OCI-LY7 (cell line): ENCODE results near the gene AGFG1. TPM values are rescaled to one million over a fixed set of nuclear protein-coding genes. Genes with fewer than 3 reads are reported as not detected.

Source experiments
- BruUV-seq: library from RNA; stranded (reverse); fragments of 400-500 nt; replicated peaks from 2 replicates; lab custom pipeline; 2021; lab: Mats Ljungman, UMichigan
- CTCF ChIA-PET: fragments of 300-600 bp; sonication (Branson Sonifier 250); formaldehyde crosslinking; loops from one replicate; lab custom pipeline; 2022; ENCODE audit warnings: antibody characterized with exemption; ENCODE audit not compliant: unreplicated experiment; lab: Charles Lee
- POLR2A ChIA-PET: fragments of 300-600 bp; sonication (Branson Sonifier 250); formaldehyde crosslinking; loops from one replicate; lab custom pipeline; 2022; ENCODE audit warnings: antibody characterized with exemption; lab: Charles Lee
- DNase-seq: peaks from one replicate; pipeline ENCODE4 v3.0.0-alpha.2; 2015; ENCODE audit warnings: low spot score
- H2AFZ ChIP-seq: fragments of 200-600 bp; sonication (generic), shearing (Covaris generic); 2 replicates; pipeline ENCODE4 v1.6.1; 2014; ENCODE audit warnings: mild to moderate bottlenecking, antibody characterized with exemption, low read length, moderate library complexity
- H3K27ac ChIP-seq: fragments of 200-600 bp; sonication (generic); 2 replicates; pipeline ENCODE4 v1.5.1; 2014; ENCODE audit warnings: mixed run types, low read depth, mild to moderate bottlenecking, moderate library complexity, low read length, inconsistent platforms; ENCODE audit not compliant: poor library complexity, severe bottlenecking
- H3K36me3 ChIP-seq: fragments of 200-600 bp; sonication (generic); 2 replicates; pipeline ENCODE4 v1.6.1; 2014; ENCODE audit warnings: mild to moderate bottlenecking, antibody characterized with exemption, low read length, moderate library complexity, mixed read lengths; ENCODE audit not compliant: insufficient read depth
- H3K4me1 ChIP-seq: fragments of 200-600 bp; sonication (generic); 2 replicates; pipeline ENCODE4 v1.5.1; 2014; ENCODE audit warnings: mild to moderate bottlenecking, low read length; ENCODE audit not compliant: insufficient read depth, poor library complexity, severe bottlenecking
- H3K4me2 ChIP-seq: fragments of 200-600 bp; sonication (generic); 2 replicates; pipeline ENCODE4 v1.6.1; 2014; ENCODE audit warnings: mild to moderate bottlenecking, low read length
- H3K4me3 ChIP-seq: fragments of 200-600 bp; sonication (generic); 2 replicates; pipeline ENCODE4 v1.5.1; 2014; ENCODE audit warnings: mild to moderate bottlenecking, low read depth, low read length; ENCODE audit not compliant: poor library complexity, severe bottlenecking
- H3K79me2 ChIP-seq: fragments of 200-600 bp; sonication (generic); 2 replicates; pipeline ENCODE4 v1.6.1; 2016; ENCODE audit warnings: low read depth, mild to moderate bottlenecking, low read length, moderate library complexity, mixed read lengths; ENCODE audit not compliant: insufficient read depth
- H3K9me2 ChIP-seq: fragments of 200-600 bp; sonication (generic); 2 replicates; pipeline ENCODE4 v1.6.1; 2016; ENCODE audit warnings: mild to moderate bottlenecking, low read length, mixed read lengths; ENCODE audit not compliant: insufficient read depth
- H3K9me3 ChIP-seq: fragments of 200-600 bp; sonication (generic); 2 replicates; pipeline ENCODE4 v1.6.1; 2014; ENCODE audit warnings: mild to moderate bottlenecking, mixed run types, low read length, mixed read lengths
- H4K20me1 ChIP-seq: fragments of 200-600 bp; sonication (generic); 2 replicates; pipeline ENCODE4 v1.6.1; 2014; ENCODE audit warnings: mild to moderate bottlenecking, antibody characterized with exemption, low read length, moderate library complexity, mixed read lengths; ENCODE audit not compliant: insufficient read depth
- CTCF ChIP-seq: fragments of 200-600 bp; sonication (generic); conservative IDR thresholded peaks from 2 replicates; pipeline ENCODE4 v1.5.1; 2014; ENCODE audit warnings: mild to moderate bottlenecking, antibody characterized with exemption, low read length, moderate library complexity, mixed read lengths
- EZH2phosphoT487 ChIP-seq: fragments of 200-600 bp; sonication (generic); IDR thresholded peaks from 2 replicates; pipeline ENCODE4 v1.6.1; 2018; ENCODE audit warnings: low read depth, borderline replicate concordance, mild to moderate bottlenecking, mixed run types, antibody characterized with exemption, low read length, moderate library complexity, mixed read lengths
- intact Hi-C: fragments of 100-400 bp; cut with micrococcal nuclease; formaldehyde crosslinking; loops from one replicate; pipeline ENCODE4 v1.10.0; 2022; ENCODE audit not compliant: unreplicated experiment
- total RNA-seq, 2 experiments: library from RNA; depleted of rRNA in 1 of 2; stranded (reverse); fragments of >200 nt in 1 of 2; shearing (Covaris generic) in 1 of 2; gene quantifications; 2 replicates each; pipeline ENCODE4 v1.2.3, GENCODE V29; 2014 to 2022

AGFG1 gene
- total RNA-seq, 2 experiments from 2014 or later = 37.6 to 65.4 TPM

- no TSS peak for BruUV-seq
- no peaks in the 10 kb centered on the region for H3K36me3 ChIP-seq
- no peaks in the 10 kb centered on the region for H4K20me1 ChIP-seq
- H3K4me2 ChIP-seq = no peak overlapping the region
- no peaks in the 10 kb centered on the region for H3K4me1 ChIP-seq
- CTCF ChIA-PET = no interaction called here
- H3K9me3 ChIP-seq = peaks cover 4% of the 10 kb centered on the region
- H3K27ac ChIP-seq = no peak overlapping the region
- no peak for DNase-seq
- no peak overlapping the region for H3K4me3 ChIP-seq
- H2AFZ ChIP-seq = no peak overlapping the region
- H3K9me2 ChIP-seq = no peaks in the 10 kb centered on the region
- TF ChIP-seq CTCF = no peak
- no peaks in the 10 kb centered on the region for H3K79me2 ChIP-seq
- intact Hi-C loops = no loop called here
- POLR2A ChIA-PET = no interaction called here
Observed at GRCh38 chr2:227428731-227429285, 43.1 kb upstream of the AGFG1 start.

GRCh38 chr2:227430639-227431038 lies 41.3 kb upstream of the AGFG1 start:
- CTCF ChIA-PET = no interaction called here
- no peaks in the 10 kb centered on the region for H3K9me2 ChIP-seq
- TF ChIP-seq CTCF (no peak), EZH2phosphoT487 (no peak)
- no peak overlapping the region for H3K4me2 ChIP-seq
- no peak overlapping the region for H3K4me3 ChIP-seq
- DNase-seq = no peak
- intact Hi-C loops = no loop called here
- no peaks in the 10 kb centered on the region for H4K20me1 ChIP-seq
- no peak overlapping the region for H3K27ac ChIP-seq
- H3K36me3 ChIP-seq = no peaks in the 10 kb centered on the region
- no peaks in the 10 kb centered on the region for H3K79me2 ChIP-seq
- H2AFZ ChIP-seq = no peak overlapping the region
- POLR2A ChIA-PET = interaction anchor here (1.2 kb wide), 1 partner anchor 10 kb away, joined by 5 read pairs; no protein-coding TSS in a partner anchor
- no peaks in the 10 kb centered on the region for H3K4me1 ChIP-seq
- H3K9me3 ChIP-seq = peaks cover 4% of the 10 kb centered on the region
- BruUV-seq = no TSS peak

GRCh38 chr2:227433171-227433570 lies 38.8 kb upstream of the AGFG1 start:
- no peaks in the 10 kb centered on the region for H3K9me2 ChIP-seq
- H3K9me3 ChIP-seq = peaks cover 4% of the 10 kb centered on the region
- TF ChIP-seq CTCF (no peak), EZH2phosphoT487 (no peak)
- H3K36me3 ChIP-seq = no peaks in the 10 kb centered on the region
- no peak overlapping the region for H3K4me2 ChIP-seq
- no peak for DNase-seq
- intact Hi-C loops = no loop called here
- no peak overlapping the region for H2AFZ ChIP-seq
- H3K79me2 ChIP-seq = no peaks in the 10 kb centered on the region
- BruUV-seq = no TSS peak
- POLR2A ChIA-PET = no interaction called here
- CTCF ChIA-PET = no interaction called here
- H3K27ac ChIP-seq = no peak overlapping the region
- no peaks in the 10 kb centered on the region for H4K20me1 ChIP-seq
- H3K4me3 ChIP-seq = no peak overlapping the region
- no peaks in the 10 kb centered on the region for H3K4me1 ChIP-seq
